IMR-90 (cell line): ENCODE results near the gene RAPGEF2. TPM values are rescaled to one million over a fixed set of nuclear protein-coding genes. Genes with fewer than 3 reads are reported as not detected.

ENCODE experiments used
- ATAC-seq: fragments of 200-7000 bp; cut with Tn5 transposase; 2 replicates; pipeline ENCODE4 v1.9.1; 2020; ENCODE audit warnings: low read depth, mild to moderate bottlenecking, moderate library complexity
- BruUV-seq: library from RNA; stranded (reverse); fragments of 400-500 nt; replicated peaks from 2 replicates; lab custom pipeline; 2021; lab: Mats Ljungman, UMichigan
- CTCF ChIA-PET: fragments of 300-600 bp; formaldehyde crosslinking; extraction: SDS; loops from one replicate; lab custom pipeline; 2021; ENCODE audit warnings: antibody characterized with exemption; lab: Yijun Ruan, JAX
- POLR2A ChIA-PET: fragments of 300-600 bp; sonication (Branson Sonifier 250); formaldehyde crosslinking; loops from one replicate; lab custom pipeline; 2022; ENCODE audit warnings: antibody characterized with exemption; ENCODE audit not compliant: unreplicated experiment; lab: Charles Lee
- DNase-seq: peaks from one replicate; pipeline ENCODE4 v3.0.0; 2013
- H2AFZ ChIP-seq: replicated peaks from 2 replicates; pipeline ENCODE3; 2013; ENCODE audit warnings: low read length, mild to moderate bottlenecking; ENCODE audit not compliant: poor library complexity
- H2AK5ac ChIP-seq: 2 replicates; pipeline ENCODE4 v1.6.1; 2013; ENCODE audit warnings: low read depth, low read length, inconsistent platforms
- H2AK9ac ChIP-seq: replicated peaks from 2 replicates; pipeline ENCODE3; 2013; ENCODE audit warnings: mild to moderate bottlenecking, low read depth, low read length, moderate library complexity; ENCODE audit not compliant: poor library complexity
- H2BK120ac ChIP-seq: 2 replicates; pipeline ENCODE4 v1.6.1; 2013; ENCODE audit warnings: low read depth, low read length, inconsistent platforms
- H2BK15ac ChIP-seq: 3 replicates; pipeline ENCODE4 v1.6.1; 2013; ENCODE audit warnings: low read depth, low read length, inconsistent platforms
- H2BK20ac ChIP-seq: 2 replicates; pipeline ENCODE4 v1.6.1; 2013; ENCODE audit warnings: low read depth, mild to moderate bottlenecking, inconsistent platforms, low read length, moderate library complexity
- H2BK5ac ChIP-seq: 2 replicates; pipeline ENCODE4 v1.6.1; 2013; ENCODE audit warnings: mild to moderate bottlenecking, low read depth, low read length, inconsistent platforms; ENCODE audit not compliant: poor library complexity, severe bottlenecking
- H3K14ac ChIP-seq: replicated peaks from 2 replicates; pipeline ENCODE4 v1.6.1; 2013; ENCODE audit warnings: low read depth, low read length, inconsistent platforms
- H3K18ac ChIP-seq: 2 replicates; pipeline ENCODE4 v1.6.1; 2013; ENCODE audit warnings: low read depth, low read length, control low read depth
- H3K23ac ChIP-seq: 2 replicates; pipeline ENCODE4 v1.6.1; 2013; ENCODE audit warnings: low read depth, low read length, inconsistent platforms
- H3K27ac ChIP-seq: 2 replicates; pipeline ENCODE4 v1.5.1; 2013; ENCODE audit warnings: mild to moderate bottlenecking, control low read depth, low read length; ENCODE audit not compliant: insufficient read depth
- H3K27me3 ChIP-seq: 2 replicates; pipeline ENCODE4 v1.6.1; 2013; ENCODE audit warnings: low read length; ENCODE audit not compliant: control insufficient read depth, insufficient read depth
- H3K36me3 ChIP-seq: 2 replicates; pipeline ENCODE4 v1.6.1; 2013; ENCODE audit warnings: low read length, mixed read lengths; ENCODE audit not compliant: control insufficient read depth, insufficient read depth
- H3K4ac ChIP-seq: 2 replicates; pipeline ENCODE4 v1.6.1; 2013; ENCODE audit warnings: low read depth, low read length, inconsistent platforms
- H3K4me1 ChIP-seq: 2 replicates; pipeline ENCODE4 v1.6.1; 2013; ENCODE audit warnings: low read length, mixed read lengths; ENCODE audit not compliant: control insufficient read depth, insufficient read depth
- H3K4me2 ChIP-seq: 2 replicates; pipeline ENCODE4 v1.6.1; 2013; ENCODE audit warnings: low read depth, mild to moderate bottlenecking, control low read depth, low read length, moderate library complexity
- H3K4me3 ChIP-seq: 2 replicates; pipeline ENCODE4 v1.5.1; 2013; ENCODE audit warnings: low read depth, mild to moderate bottlenecking, control low read depth, low read length, moderate library complexity; ENCODE audit not compliant: insufficient read depth
- H3K56ac ChIP-seq: 2 replicates; pipeline ENCODE4 v1.6.1; 2013; ENCODE audit warnings: low read length, inconsistent platforms; ENCODE audit not compliant: insufficient read depth; ENCODE audit errors: extremely low read depth
- H3K79me1 ChIP-seq, 2 experiments: 2 replicates each; pipeline ENCODE4 v1.6.1; 2013; ENCODE audit warnings: low read length in 2 of 2, inconsistent platforms in 1 of 2, low read depth in 1 of 2
- H3K9ac ChIP-seq: 2 replicates; pipeline ENCODE4 v1.6.1; 2013; ENCODE audit warnings: low read depth, low read length, control low read depth
- H3K9me1 ChIP-seq: 2 replicates; pipeline ENCODE4 v1.6.1; 2013; ENCODE audit warnings: low read length, inconsistent platforms; ENCODE audit not compliant: insufficient read depth
- H3K9me3 ChIP-seq: 2 replicates; pipeline ENCODE4 v1.6.1; 2013; ENCODE audit warnings: low read length; ENCODE audit not compliant: control insufficient read depth, insufficient read depth
- H4K20me1 ChIP-seq: 2 replicates; pipeline ENCODE4 v1.6.1; 2013; ENCODE audit warnings: low read length, inconsistent platforms; ENCODE audit not compliant: insufficient read depth
- H4K5ac ChIP-seq: 2 replicates; pipeline ENCODE4 v1.6.1; 2013; ENCODE audit warnings: mild to moderate bottlenecking, low read depth, low read length, control low read depth
- H4K8ac ChIP-seq, 2 experiments: 2 replicates each; pipeline ENCODE4 v1.6.1; 2013; ENCODE audit warnings: low read depth in 2 of 2, low read length in 2 of 2, control low read depth in 1 of 2, inconsistent platforms in 1 of 2
- H4K91ac ChIP-seq: 2 replicates; pipeline ENCODE4 v1.6.1; 2013; ENCODE audit warnings: low read depth, low read length, inconsistent platforms; ENCODE audit not compliant: insufficient read depth
- BHLHE40 ChIP-seq: fragments of 150-350 bp; IDR thresholded peaks from 2 replicates; pipeline ENCODE4 v1.6.1; 2016; ENCODE audit warnings: mild to moderate bottlenecking, low read depth, low read length
- CEBPB ChIP-seq: IDR thresholded peaks from 2 replicates; pipeline ENCODE4 v1.6.1; 2012; ENCODE audit warnings: low read depth, low read length, improper control_type of control experiment
- CHD1 ChIP-seq: IDR thresholded peaks from 2 replicates; pipeline ENCODE4 v1.6.1; 2012; ENCODE audit warnings: low read depth, low read length, improper control_type of control experiment
- FOS ChIP-seq: fragments of 150-350 bp; IDR thresholded peaks from 2 replicates; pipeline ENCODE4 v1.6.1; 2016; ENCODE audit warnings: low read depth, low read length
- MAZ ChIP-seq: IDR thresholded peaks from 2 replicates; pipeline ENCODE4 v1.6.1; 2012; ENCODE audit warnings: low read depth, mild to moderate bottlenecking, low read length, improper control_type of control experiment, moderate library complexity, borderline replicate concordance
- MXI1 ChIP-seq: IDR thresholded peaks from 2 replicates; pipeline ENCODE4 v1.6.1; 2012; ENCODE audit warnings: low read depth, mild to moderate bottlenecking, low read length, moderate library complexity, borderline replicate concordance
- NFE2L2 ChIP-seq: fragments of 150-350 bp; IDR thresholded peaks from 2 replicates; pipeline ENCODE4 v1.6.1; 2016; ENCODE audit warnings: low read depth, mild to moderate bottlenecking, low read length
- POLR2A ChIP-seq: IDR thresholded peaks from 2 replicates; pipeline ENCODE4 v1.6.1; 2012; ENCODE audit warnings: mild to moderate bottlenecking, low read depth, low read length
- RAD21 ChIP-seq: IDR thresholded peaks from 2 replicates; pipeline ENCODE4 v1.6.1; 2012; ENCODE audit warnings: low read length, improper control_type of control experiment
- RFX5 ChIP-seq: IDR thresholded peaks from 2 replicates; pipeline ENCODE4 v1.8.0; 2012; ENCODE audit warnings: low read depth, mild to moderate bottlenecking, low read length, moderate library complexity
- SMC3 ChIP-seq: fragments of 150-350 bp; IDR thresholded peaks from 2 replicates; pipeline ENCODE4 v1.6.1; 2016; ENCODE audit warnings: low read depth, mild to moderate bottlenecking, antibody characterized with exemption, low read length, moderate library complexity
- USF2 ChIP-seq: fragments of 150-350 bp; IDR thresholded peaks from 2 replicates; pipeline ENCODE4 v1.6.1; 2017; ENCODE audit warnings: mild to moderate bottlenecking, antibody characterized with exemption, low read length, low read depth
- WGBS, 2 experiments: methylation state at CpG; one replicate each; pipeline versions ENCODE4 v1.1.5 to v1.1.7; 2013; ENCODE audit warnings: missing lambda C conversion rate in 2 of 2; ENCODE audit not compliant: insufficient read length in 1 of 2; ENCODE audit errors: extremely low coverage in 2 of 2; 5-methylcytosine and 5-hydroxymethylcytosine counted together
- dilution Hi-C: fragments of 300-500 bp; cut with HindIII; formaldehyde crosslinking; loops from one replicate; pipeline ENCODE4 v1.14.3; 2018; ENCODE audit warnings: low sequenced_read_pairs; ENCODE audit not compliant: unreplicated experiment
- in situ Hi-C: fragments of 300-500 bp; cut with MboI; formaldehyde crosslinking; loops from 3 replicates; pipeline ENCODE4 v1.14.3; 2019; ENCODE audit warnings: low sequenced_read_pairs, inconsistent platforms, mixed read lengths
- intact Hi-C: fragments of 100-400 bp; cut with micrococcal nuclease; formaldehyde crosslinking; loops from 2 replicates; pipeline ENCODE4 v1.10.0; 2022
- polyA plus RNA-seq, 3 experiments: library from polyadenylated mRNA; depleted of rRNA; stranded (reverse); fragments of >200 nt; gene quantifications; 2 replicates each; pipeline ENCODE4 v1.2.3, GENCODE V29; 2012; ENCODE audit warnings: low replicate concordance in 1 of 3
- total RNA-seq: library from RNA; depleted of rRNA; stranded (reverse); fragments of >200 nt; gene quantifications from 2 replicates; pipeline ENCODE4 v1.2.3, GENCODE V29; 2012
- TF ChIP-seq, protein P1 (sequence below): conservative IDR thresholded peaks from 2 replicates; pipeline ENCODE4 v1.5.1; 2012; ENCODE audit warnings: mild to moderate bottlenecking, low read depth, low read length, improper control_type of control experiment
- TF ChIP-seq, protein P2 (sequence below): fragments of 150-350 bp; IDR thresholded peaks from 2 replicates; pipeline ENCODE4 v1.6.1; 2016; ENCODE audit warnings: low read depth, mild to moderate bottlenecking, low read length, moderate library complexity, borderline replicate concordance

RAPGEF2 gene
- total and polyA plus RNA-seq, 2 of the 4 experiments (the other 2 are of a cell fraction), result 27.6 to 109 TPM

- Histone ChIP-seq H3K56ac (no peak overlapping the region), H4K91ac (no peak overlapping the region), H4K8ac (no peak overlapping the region), H3K9me1 (peaks cover 4% of the 10 kb centered on the region), H3K14ac (0 out of 2 replicates have a peak overlapping the region, but pooled peaks have one; percentile 27), H2AFZ (no peak overlapping the region), H3K9ac (no peak overlapping the region), H2AK9ac (no peak overlapping the region), H3K4ac (no peak overlapping the region), H3K4me2 (no peak overlapping the region), H3K79me1 (peaks cover 11 to 33% of the 10 kb centered on the region in 2 experiments), H3K27ac (no peak overlapping the region), H3K18ac (no peak overlapping the region), H2BK120ac (no peak overlapping the region), H3K4me1 (peaks cover 8% of the 10 kb centered on the region), H3K23ac (no peak overlapping the region), H2BK5ac (no peak overlapping the region), H3K4me3 (no peak overlapping the region), H2AK5ac (no peak overlapping the region), H3K9me3 (no peaks in the 10 kb centered on the region), H3K27me3 (no peaks in the 10 kb centered on the region), H2BK20ac (no peak overlapping the region), H4K5ac (no peak overlapping the region), H3K36me3 (no peaks in the 10 kb centered on the region), H4K20me1 (peaks cover 5% of the 10 kb centered on the region; the same call in 1 of the 2 replicates), H2BK15ac (no peak overlapping the region)
- ChIA-PET POLR2A (no interaction called here), CTCF (no interaction called here)
- intact Hi-C loops, result no loop called here
- WGBS, 2 experiments, result 66% methylated on average over 4 of the region's 5 CpGs; no CpG with 5 or more reads in 1 of the 2 experiments
- no peak for TF ChIP-seq BHLHE40
- TF ChIP-seq, protein P1, sequence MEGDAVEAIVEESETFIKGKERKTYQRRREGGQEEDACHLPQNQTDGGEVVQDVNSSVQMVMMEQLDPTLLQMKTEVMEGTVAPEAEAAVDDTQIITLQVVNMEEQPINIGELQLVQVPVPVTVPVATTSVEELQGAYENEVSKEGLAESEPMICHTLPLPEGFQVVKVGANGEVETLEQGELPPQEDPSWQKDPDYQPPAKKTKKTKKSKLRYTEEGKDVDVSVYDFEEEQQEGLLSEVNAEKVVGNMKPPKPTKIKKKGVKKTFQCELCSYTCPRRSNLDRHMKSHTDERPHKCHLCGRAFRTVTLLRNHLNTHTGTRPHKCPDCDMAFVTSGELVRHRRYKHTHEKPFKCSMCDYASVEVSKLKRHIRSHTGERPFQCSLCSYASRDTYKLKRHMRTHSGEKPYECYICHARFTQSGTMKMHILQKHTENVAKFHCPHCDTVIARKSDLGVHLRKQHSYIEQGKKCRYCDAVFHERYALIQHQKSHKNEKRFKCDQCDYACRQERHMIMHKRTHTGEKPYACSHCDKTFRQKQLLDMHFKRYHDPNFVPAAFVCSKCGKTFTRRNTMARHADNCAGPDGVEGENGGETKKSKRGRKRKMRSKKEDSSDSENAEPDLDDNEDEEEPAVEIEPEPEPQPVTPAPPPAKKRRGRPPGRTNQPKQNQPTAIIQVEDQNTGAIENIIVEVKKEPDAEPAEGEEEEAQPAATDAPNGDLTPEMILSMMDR, result no peak
- no peak for TF ChIP-seq RFX5
- no peak for TF ChIP-seq MXI1
- no peak for TF ChIP-seq CHD1
- TF ChIP-seq SMC3, result no peak
- no peak for TF ChIP-seq POLR2A
- TF ChIP-seq, protein P2, sequence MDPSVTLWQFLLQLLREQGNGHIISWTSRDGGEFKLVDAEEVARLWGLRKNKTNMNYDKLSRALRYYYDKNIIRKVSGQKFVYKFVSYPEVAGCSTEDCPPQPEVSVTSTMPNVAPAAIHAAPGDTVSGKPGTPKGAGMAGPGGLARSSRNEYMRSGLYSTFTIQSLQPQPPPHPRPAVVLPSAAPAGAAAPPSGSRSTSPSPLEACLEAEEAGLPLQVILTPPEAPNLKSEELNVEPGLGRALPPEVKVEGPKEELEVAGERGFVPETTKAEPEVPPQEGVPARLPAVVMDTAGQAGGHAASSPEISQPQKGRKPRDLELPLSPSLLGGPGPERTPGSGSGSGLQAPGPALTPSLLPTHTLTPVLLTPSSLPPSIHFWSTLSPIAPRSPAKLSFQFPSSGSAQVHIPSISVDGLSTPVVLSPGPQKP, result no peak
- no peak for TF ChIP-seq CEBPB
- TF ChIP-seq FOS, result no peak
- TF ChIP-seq RAD21, result no peak
- TF ChIP-seq NFE2L2, result no peak
- no peak for TF ChIP-seq USF2
- TF ChIP-seq MAZ, result no peak
- ATAC-seq (no peak), DNase-seq (no peak)
- in situ Hi-C loops, result no loop called here
- BruUV-seq, result no TSS peak
- dilution Hi-C loops, result no loop called here
These were observed 47.5 kb downstream of the RAPGEF2 start for GRCh38 chr4:159150396-159150795.
